CD4-positive, alpha-beta memory T cell (primary cell): ENCODE data around the gene UGT3A1. TPM values are rescaled to one million over a fixed set of nuclear protein-coding genes. Genes with fewer than 3 reads are reported as not detected.
"Not testable (repeated sequence)": the region's sequence is repeated elsewhere in the genome, so short reads cannot be mapped to it uniquely, and the experiment has no call there.

ENCODE experiments used
- CTCF ChIA-PET: fragments of 350-600 bp; sonication (Branson Sonifier 250); formaldehyde crosslinking; loops from one replicate; lab custom pipeline; 2021; ENCODE audit warnings: inconsistent platforms; ENCODE audit not compliant: partially characterized antibody; lab: Charles Lee
- POLR2A ChIA-PET: fragments of 350-600 bp; sonication (Branson Sonifier 250); formaldehyde crosslinking; loops from one replicate; lab custom pipeline; 2021; ENCODE audit not compliant: partially characterized antibody; lab: Charles Lee
- DNase-seq, 5 donors: peaks; one replicate each; pipeline versions ENCODE4 v3.0.0 to v3.0.0-alpha.2; 2020 to 2022; ENCODE audit warnings: mixed read lengths in 1 of 5
- H3K27ac ChIP-seq: one replicate; pipeline ENCODE4 v1.7.0; 2013; ENCODE audit warnings: low read depth, low read length
- H3K27me3 ChIP-seq: 2 replicates; pipeline ENCODE4 v1.7.0; 2013; ENCODE audit warnings: mild to moderate bottlenecking, low read length, moderate library complexity; ENCODE audit not compliant: insufficient read depth
- H3K36me3 ChIP-seq: 2 replicates; pipeline ENCODE4 v1.7.0; 2013; ENCODE audit warnings: mild to moderate bottlenecking, low read length, moderate library complexity; ENCODE audit not compliant: insufficient read depth
- H3K4me1 ChIP-seq: 2 replicates; pipeline ENCODE4 v1.7.0; 2013; ENCODE audit warnings: mild to moderate bottlenecking, low read length, moderate library complexity; ENCODE audit not compliant: insufficient read depth
- H3K4me3 ChIP-seq, 2 donors: one replicate each; pipeline ENCODE4 v1.7.0; 2013; ENCODE audit warnings: low read length in 2 of 2, mild to moderate bottlenecking in 1 of 2
- H3K9me3 ChIP-seq, 2 donors: one replicate each; pipeline ENCODE4 v1.7.0; 2013; ENCODE audit warnings: low read length in 2 of 2, control low read depth in 1 of 2; ENCODE audit not compliant: control insufficient read depth in 1 of 2
- H3K27ac Mint-ChIP-seq, 7 donors: one replicate each; pipeline ENCODE4 v1.8.0; 2020 to 2021; ENCODE audit warnings: mixed read lengths in 7 of 7, mild to moderate bottlenecking in 6 of 7, inconsistent platforms in 3 of 7, moderate library complexity in 3 of 7
- H3K27me3 Mint-ChIP-seq, 2 donors: one replicate each; pipeline ENCODE4 v1.8.0; 2020 to 2021; ENCODE audit warnings: mixed read lengths in 2 of 2
- H3K36me3 Mint-ChIP-seq, 2 donors: one replicate each; pipeline ENCODE4 v1.8.0; 2020 to 2021; ENCODE audit warnings: mixed read lengths in 2 of 2, inconsistent platforms in 1 of 2, mild to moderate bottlenecking in 1 of 2
- H3K4me1 Mint-ChIP-seq, 4 donors: one replicate each; pipeline ENCODE4 v1.8.0; 2020 to 2021; ENCODE audit warnings: mixed read lengths in 4 of 4, mild to moderate bottlenecking in 1 of 4
- H3K4me3 Mint-ChIP-seq, 8 donors: one replicate each; pipeline ENCODE4 v1.8.0; 2020 to 2021; ENCODE audit warnings: mixed read lengths in 8 of 8, mild to moderate bottlenecking in 7 of 8, moderate library complexity in 6 of 8, inconsistent platforms in 3 of 8
- H3K9me3 Mint-ChIP-seq, 8 donors: one replicate each; pipeline ENCODE4 v1.8.0; 2020 to 2021; ENCODE audit warnings: mixed read lengths in 8 of 8, mild to moderate bottlenecking in 5 of 8, inconsistent platforms in 3 of 8, moderate library complexity in 1 of 8
- intact Hi-C: fragments of 100-400 bp; cut with micrococcal nuclease; formaldehyde crosslinking; loops from one replicate; pipeline ENCODE4 v1.15.1; 2023
- polyA plus RNA-seq, 2 donors: library from polyadenylated mRNA; unstranded; fragments of 300-500 nt; fragmentation: Illumina TruSeq; gene quantifications; one replicate each; pipeline ENCODE4 v1.2.3, GENCODE V29; 2021
- total RNA-seq, 2 experiments: library from RNA; stranded (reverse); gene quantifications; one replicate each; pipeline ENCODE4 v1.2.3, GENCODE V29; 2021

UGT3A1 gene
- total RNA-seq (not detected), polyA plus RNA-seq (not detected)

- Histone ChIP-seq H3K9me3 (no peaks in the 10 kb centered on the region), H3K4me3 (no peak within 1 kb of the TSS), H3K36me3 (no peaks in the 10 kb centered on the region), H3K27me3 (no peaks in the 10 kb centered on the region), H3K27ac (no peak within 1 kb of the TSS), H3K4me1 (no peaks in the 10 kb centered on the region)
- intact Hi-C loops, result no loop called here
- no peak for DNase-seq
- POLR2A ChIA-PET, result no interaction called here
- no peaks in the 10 kb centered on the region for H3K36me3 Mint-ChIP-seq
- no peak within 1 kb of the TSS for H3K4me3 Mint-ChIP-seq
- CTCF ChIA-PET, result no interaction called here
- H3K4me1 Mint-ChIP-seq, result peaks cover 0 to 2% (median 0%) of the 10 kb centered on the region in 4 donors
- peaks cover 0 to 2% (median 0%) of the 10 kb centered on the region in 8 donors for H3K9me3 Mint-ChIP-seq
- H3K27me3 Mint-ChIP-seq, result peaks cover 16 to 17% of the 10 kb centered on the region in 2 donors
- peak within 1 kb of the TSS in 2 of 7 donors; percentile 2 to 9 for H3K27ac Mint-ChIP-seq
These were observed at the start of gene UGT3A1 for GRCh38 chr5:35990941-35991611. Gene UGT3A1 (minus strand): TSS chr5:35991390. CDS start chr5:35991240, 150 bp downstream.

GRCh38 chr5:36035696-36036095 lies 44.5 kb upstream of the UGT3A1 start:
- H3K9me3 ChIP-seq, result no peaks in the 10 kb centered on the region
- ChIA-PET POLR2A (no interaction called here), CTCF (no interaction called here)
- Mint-ChIP-seq H3K9me3 (no peaks in the 10 kb centered on the region), H3K4me1 (no peaks in the 10 kb centered on the region), H3K4me3 (no peak overlapping the region), H3K27me3 (peaks cover 6 to 18% of the 10 kb centered on the region in 2 donors), H3K36me3 (no peaks in the 10 kb centered on the region), H3K27ac (no peak overlapping the region)
- no peak overlapping the region for H3K4me3 ChIP-seq
- no peaks in the 10 kb centered on the region for H3K27me3 ChIP-seq
- H3K36me3 ChIP-seq, result no peaks in the 10 kb centered on the region
- H3K4me1 ChIP-seq, result no peaks in the 10 kb centered on the region
- intact Hi-C loops, result no loop called here
- no peak for DNase-seq
- no peak overlapping the region for H3K27ac ChIP-seq

- H3K27me3 ChIP-seq, H3K4me3 Mint-ChIP-seq, H3K4me1 ChIP-seq, H3K36me3 ChIP-seq, H3K36me3 Mint-ChIP-seq, H3K27ac Mint-ChIP-seq, H3K4me1 Mint-ChIP-seq, POLR2A ChIA-PET, intact Hi-C loops, DNase-seq, H3K27ac ChIP-seq, H3K4me3 ChIP-seq, CTCF ChIA-PET, H3K9me3 ChIP-seq, H3K9me3 Mint-ChIP-seq: not testable (repeated sequence)
- peaks cover 8 to 18% of the 10 kb centered on the region in 2 donors for H3K27me3 Mint-ChIP-seq
These were observed 43.4 kb upstream of the UGT3A1 start for GRCh38 chr5:36034536-36035134.

GRCh38 chr5:36033486-36033885 lies 42.3 kb upstream of the UGT3A1 start:
- no peaks in the 10 kb centered on the region for H3K9me3 Mint-ChIP-seq
- intact Hi-C loops, result no loop called here
- ChIA-PET POLR2A (no interaction called here), CTCF (no interaction called here)
- Histone ChIP-seq H3K4me3 (no peak overlapping the region), H3K4me1 (no peaks in the 10 kb centered on the region), H3K27me3 (no peaks in the 10 kb centered on the region), H3K36me3 (no peaks in the 10 kb centered on the region), H3K27ac (no peak overlapping the region), H3K9me3 (no peaks in the 10 kb centered on the region)
- no peak overlapping the region for H3K4me3 Mint-ChIP-seq
- no peaks in the 10 kb centered on the region for H3K4me1 Mint-ChIP-seq
- no peaks in the 10 kb centered on the region for H3K36me3 Mint-ChIP-seq
- H3K27ac Mint-ChIP-seq, result no peak overlapping the region
- H3K27me3 Mint-ChIP-seq, result peaks cover 6 to 18% of the 10 kb centered on the region in 2 donors
- no peak for DNase-seq

GRCh38 chr5:36033047-36033446 lies 41.9 kb upstream of the UGT3A1 start:
- Mint-ChIP-seq H3K27ac (no peak overlapping the region), H3K4me3 (no peak overlapping the region), H3K4me1 (no peaks in the 10 kb centered on the region), H3K9me3 (peaks cover 0 to 4% (median 0%) of the 10 kb centered on the region in 8 donors), H3K36me3 (no peaks in the 10 kb centered on the region), H3K27me3 (peaks cover 5 to 20% of the 10 kb centered on the region in 2 donors)
- H3K4me1 ChIP-seq, result no peaks in the 10 kb centered on the region
- no peak for DNase-seq
- H3K36me3 ChIP-seq, result no peaks in the 10 kb centered on the region
- H3K27me3 ChIP-seq, result no peaks in the 10 kb centered on the region
- intact Hi-C loops, result no loop called here
- no peaks in the 10 kb centered on the region for H3K9me3 ChIP-seq
- ChIA-PET CTCF (no interaction called here), POLR2A (no interaction called here)
- H3K27ac ChIP-seq, result no peak overlapping the region
- H3K4me3 ChIP-seq, result no peak overlapping the region

- no peaks in the 10 kb centered on the region for H3K36me3 Mint-ChIP-seq
- no peaks in the 10 kb centered on the region for H3K9me3 ChIP-seq
- CTCF ChIA-PET, result no interaction called here
These were observed 40.0 kb upstream of the UGT3A1 start for GRCh38 chr5:36031223-36031622.

GRCh38 chr5:36029914-36030313 lies 38.7 kb upstream of the UGT3A1 start:
- Histone ChIP-seq H3K9me3 (no peaks in the 10 kb centered on the region), H3K4me3 (no peak overlapping the region), H3K4me1 (no peaks in the 10 kb centered on the region), H3K36me3 (no peaks in the 10 kb centered on the region), H3K27ac (no peak overlapping the region), H3K27me3 (no peaks in the 10 kb centered on the region)
- ChIA-PET POLR2A (no interaction called here), CTCF (no interaction called here)
- Mint-ChIP-seq H3K27me3 (peaks cover 5 to 26% of the 10 kb centered on the region in 2 donors), H3K9me3 (peaks cover 0 to 8% (median 2%) of the 10 kb centered on the region in 8 donors), H3K27ac (no peak overlapping the region), H3K36me3 (no peaks in the 10 kb centered on the region), H3K4me1 (no peaks in the 10 kb centered on the region), H3K4me3 (no peak overlapping the region)
- DNase-seq, result no peak
- intact Hi-C loops, result no loop called here

More at GRCh38 chr5:36031223-36031622, 40.0 kb upstream of the UGT3A1 start:
- no peak overlapping the region for H3K27ac Mint-ChIP-seq
- no peaks in the 10 kb centered on the region for H3K27me3 ChIP-seq
- H3K4me3 ChIP-seq, result no peak overlapping the region
- no peak overlapping the region for H3K4me3 Mint-ChIP-seq
- H3K27ac ChIP-seq, result no peak overlapping the region
- H3K4me1 ChIP-seq, result no peaks in the 10 kb centered on the region
- intact Hi-C loops, result no loop called here
- POLR2A ChIA-PET, result no interaction called here
- DNase-seq, result no peak
- H3K27me3 Mint-ChIP-seq, result peaks cover 5 to 26% of the 10 kb centered on the region in 2 donors
- H3K9me3 Mint-ChIP-seq, result peaks cover 0 to 6% (median 0%) of the 10 kb centered on the region in 8 donors
- no peaks in the 10 kb centered on the region for H3K36me3 ChIP-seq
- no peaks in the 10 kb centered on the region for H3K4me1 Mint-ChIP-seq
